Spleen (tissue), 11 donors: ENCODE results near the gene GNB3. TPM values are rescaled to one million over a fixed set of nuclear protein-coding genes. Genes with fewer than 3 reads are reported as not detected.
"Not testable (repeated sequence)": the region's sequence is repeated elsewhere in the genome, so short reads cannot be mapped to it uniquely, and the experiment has no call there.

Experiments used
- DNase-seq: peaks from one replicate; pipeline ENCODE4 v3.0.0-alpha.2; 2020
- H3K27ac ChIP-seq, 8 donors: fragments of 200-600 bp; sonication (generic) in 7 of 8; 1 replicate in 4 of 8; 2 replicates in 4 of 8; pipeline versions ENCODE4 v1.5.0 to v1.8.0; 2016 to 2021; ENCODE audit warnings: inconsistent platforms in 4 of 8, mild to moderate bottlenecking in 4 of 8, moderate library complexity in 1 of 8
- H3K27me3 ChIP-seq, 7 donors: fragments of 200-600 bp; sonication (generic) in 6 of 7; replicated peaks in 1 of 7; 1 replicate in 4 of 7; 2 replicates in 3 of 7; pipeline versions ENCODE4 v1.5.0 to v1.8.0; 2016 to 2021; ENCODE audit warnings: inconsistent platforms in 3 of 7, mild to moderate bottlenecking in 1 of 7
- H3K36me3 ChIP-seq, 6 donors: fragments of 200-600 bp; sonication (generic) in 5 of 6; 1 replicate in 4 of 6; 2 replicates in 2 of 6; pipeline versions ENCODE4 v1.5.0 to v1.8.0; 2016 to 2021; ENCODE audit warnings: inconsistent platforms in 2 of 6
- H3K4me1 ChIP-seq, 6 donors: fragments of 200-600 bp; sonication (generic) in 5 of 6; 1 replicate in 3 of 6; 2 replicates in 3 of 6; pipeline versions ENCODE4 v1.5.0 to v1.8.0; 2016 to 2021; ENCODE audit warnings: inconsistent platforms in 3 of 6
- H3K4me3 ChIP-seq, 8 donors: fragments of 200-600 bp; sonication (generic) in 7 of 8; 1 replicate in 4 of 8; 2 replicates in 4 of 8; pipeline versions ENCODE4 v1.5.0 to v1.8.0; 2016 to 2021; ENCODE audit warnings: inconsistent platforms in 4 of 8, mild to moderate bottlenecking in 4 of 8, moderate library complexity in 2 of 8
- H3K9me3 ChIP-seq, 8 donors: fragments of 200-600 bp; sonication (generic) in 7 of 8; 1 replicate in 4 of 8; 2 replicates in 4 of 8; pipeline versions ENCODE4 v1.5.0 to v1.8.0; 2016 to 2021; ENCODE audit warnings: inconsistent platforms in 4 of 8
- CTCF ChIP-seq, 11 experiments: fragments of 200-600 bp in 7 of 11; fragments of 450-650 bp in 4 of 11; sonication (generic) in 4 of 11; IDR thresholded peaks in 8 of 11; conservative IDR thresholded peaks in 3 of 11; 1 replicate in 7 of 11; 2 replicates in 4 of 11; pipeline versions ENCODE4 v1.4.0 to v1.8.0; 2016 to 2021; ENCODE audit warnings: antibody characterized with exemption in 11 of 11, inconsistent platforms in 4 of 11, mild to moderate bottlenecking in 1 of 11
- POLR2A ChIP-seq, 3 donors: fragments of 450-650 bp; IDR thresholded peaks; one replicate each; pipeline ENCODE4 v1.5.1; 2017; ENCODE audit warnings: antibody characterized with exemption in 3 of 3, mild to moderate bottlenecking in 1 of 3
- POLR2AphosphoS5 ChIP-seq, 3 donors: sonication (generic); formaldehyde crosslinking; IDR thresholded peaks; one replicate each; pipeline ENCODE4 v1.5.1; 2017; ENCODE audit warnings: antibody characterized with exemption in 3 of 3
- WGBS, 5 donors: extraction: QIAGEN DNeasy Blood & Tissue Kit in 3 of 5; methylation state at CpG; one replicate each; pipeline versions ENCODE4 v1.1.5 to v1.1.7; 2013 to 2018; 5-methylcytosine and 5-hydroxymethylcytosine counted together
- intact Hi-C: fragments of 100-400 bp; cut with DNase I; formaldehyde crosslinking; loops from one replicate; pipeline ENCODE4 v1.15.0; 2023; ENCODE audit warnings: low total_unique reads
- polyA plus RNA-seq, 3 donors: library from polyadenylated mRNA; stranded (reverse); fragments of 200-250 nt; gene quantifications; one replicate each; pipeline ENCODE4 v1.2.1, GENCODE V29; 2013
- total RNA-seq, 7 donors: library from RNA; depleted of rRNA in 3 of 7; stranded (reverse); fragments of >200 nt in 3 of 7; fragmentation: NEBNext Ultra II Directional in 4 of 7; extraction: Animal tissue kit (Norgen Biotek cat#: 25700) in 4 of 7; gene quantifications; one replicate each; pipeline versions ENCODE4 v1.1.0 to v1.2.1, GENCODE V29; 2016 to 2021
- donor health status: healthy with polysubstance abuse.
- donor health status: DM: no; HTN: no; CAD: no; lungs with moderate emphysema.
- donor health status: DM: no; HTN: no; CAD: no.
- donor health status: Bipolar disorder and iron deficiency.
- donor health status: healthy.
- donor health status: DM: no; HTN: no; CAD: no.
- donor health status: DM: yes; HTN: yes; CAD: no.

GNB3 gene
- total and polyA plus RNA-seq, 10 donors, result 0.75 to 3.9 (median 1.3) TPM

GRCh38 chr12:6863033-6863432, 22.3 kb downstream of the GNB3 start:
- no peak for DNase-seq
- no peak for TF ChIP-seq POLR2AphosphoS5 (IDR thresholded peaks at IDR 0.05)
- no peak for TF ChIP-seq CTCF (IDR thresholded peaks at IDR 0.05 in 8 of 11, conservative IDR thresholded peaks at IDR 0.05 in 3 of 11)
- no peak for TF ChIP-seq POLR2A (IDR thresholded peaks at IDR 0.05)
- WGBS, 5 donors, result 91 to 96% (median 95%) methylated on average over 11 of the region's 11 CpGs
- H3K27ac ChIP-seq, result no peak overlapping the region
- intact Hi-C loops, result loop anchor here (10.0 kb wide), 1 partner anchor 102 kb away; no protein-coding TSS in a partner anchor
- H3K27me3 ChIP-seq, result no peaks in the 10 kb centered on the region
- no peak overlapping the region for H3K4me3 ChIP-seq
- peaks cover 0 to 16% (median 8%) of the 10 kb centered on the region in 6 donors for H3K4me1 ChIP-seq
- H3K9me3 ChIP-seq, result no peaks in the 10 kb centered on the region
- peaks cover under 1 to 83% (median 75%) of the 10 kb centered on the region in 6 donors for H3K36me3 ChIP-seq

GRCh38 chr12:6863586-6864321, 23.0 kb downstream of the GNB3 start:
- whole genome bisulfite sequencing, 5 donors, result 94 to 99% (median 95%) methylated on average over 12 to 16 of the region's 16 CpGs
- Histone ChIP-seq H3K4me3 (no peak overlapping the region), H3K9me3 (no peaks in the 10 kb centered on the region), H3K36me3 (peaks cover 0 to 75% (median 68%) of the 10 kb centered on the region in 6 donors), H3K4me1 (peaks cover 7 to 23% (median 15%) of the 10 kb centered on the region in 6 donors), H3K27me3 (no peaks in the 10 kb centered on the region), H3K27ac (no peak overlapping the region)
- DNase-seq, result peak; percentile 69
- intact Hi-C loops, result loop anchor here (10.0 kb wide), 1 partner anchor 101 kb away; no protein-coding TSS in a partner anchor
- no peak for TF ChIP-seq POLR2AphosphoS5 (IDR thresholded peaks at IDR 0.05)

GRCh38 chr12:6865307-6865706, 24.6 kb downstream of the GNB3 start:
- intact Hi-C loops, result loop anchor here (10.0 kb wide), 1 partner anchor 99 kb away; no protein-coding TSS in a partner anchor
- Histone ChIP-seq H3K36me3 (peaks cover 0 to 75% (median 63%) of the 10 kb centered on the region in 6 donors), H3K4me1 (peaks cover 16 to 38% (median 30%) of the 10 kb centered on the region in 6 donors)
- not testable (repeated sequence) for H3K27me3 ChIP-seq, H3K4me3 ChIP-seq, H3K27ac ChIP-seq, H3K9me3 ChIP-seq, DNase-seq
- WGBS, 5 donors, result 93 to 97% (median 95%) methylated on average over 5 of the region's 5 CpGs

GRCh38 chr12:6866163-6866919, 25.6 kb downstream of the GNB3 start:
- H3K36me3 ChIP-seq, result peaks cover 0 to 75% (median 62%) of the 10 kb centered on the region in 6 donors
- DNase-seq, result peak; percentile 83
- peak overlapping the region in 7 of 8 donors; percentile 96 to 99 (median 98) for H3K27ac ChIP-seq
- H3K27me3 ChIP-seq, result no peaks in the 10 kb centered on the region
- WGBS, 5 donors, result 79 to 87% (median 84%) methylated on average over 18 to 19 of the region's 19 CpGs
- H3K9me3 ChIP-seq, result no peaks in the 10 kb centered on the region
- H3K4me1 ChIP-seq, result peaks cover 21 to 49% (median 40%) of the 10 kb centered on the region in 6 donors
- peak overlapping the region in 5 of 8 donors; percentile 94 to 100 (median 99) for H3K4me3 ChIP-seq
- intact Hi-C loops, result loop anchor here (10.0 kb wide), 1 partner anchor 98 kb away; no protein-coding TSS in a partner anchor
- TF ChIP-seq CTCF (IDR thresholded peaks at IDR 0.05 in 8 of 11, conservative IDR thresholded peaks at IDR 0.05 in 3 of 11) (no peak), POLR2AphosphoS5 (IDR thresholded peaks at IDR 0.05) (no peak), POLR2A (IDR thresholded peaks at IDR 0.05) (no peak)
